ENCODE results near the gene MDM1.

MDM1 gene

DNA sequence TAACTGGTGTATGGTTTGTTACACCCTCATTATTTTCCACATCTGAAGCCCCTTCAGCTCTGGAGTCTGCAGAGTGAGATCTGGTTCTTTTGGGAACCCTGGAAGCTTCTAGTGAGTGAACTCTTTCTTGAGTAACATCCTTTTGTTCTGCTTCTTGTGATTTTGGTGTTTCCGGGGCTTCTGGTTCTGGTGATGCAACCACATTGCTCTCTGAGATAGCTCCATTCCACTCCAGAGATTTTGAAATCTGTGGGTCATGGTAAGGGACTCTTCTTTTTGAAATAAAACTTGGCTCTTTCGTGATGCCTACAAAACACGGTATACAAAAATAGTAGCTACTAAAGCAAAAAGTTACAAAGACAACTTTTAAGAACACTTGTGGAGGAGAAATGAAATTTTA lies 5.4 kb downstream of the MDM1 start:
- no peak for DNase-seq

DNA sequence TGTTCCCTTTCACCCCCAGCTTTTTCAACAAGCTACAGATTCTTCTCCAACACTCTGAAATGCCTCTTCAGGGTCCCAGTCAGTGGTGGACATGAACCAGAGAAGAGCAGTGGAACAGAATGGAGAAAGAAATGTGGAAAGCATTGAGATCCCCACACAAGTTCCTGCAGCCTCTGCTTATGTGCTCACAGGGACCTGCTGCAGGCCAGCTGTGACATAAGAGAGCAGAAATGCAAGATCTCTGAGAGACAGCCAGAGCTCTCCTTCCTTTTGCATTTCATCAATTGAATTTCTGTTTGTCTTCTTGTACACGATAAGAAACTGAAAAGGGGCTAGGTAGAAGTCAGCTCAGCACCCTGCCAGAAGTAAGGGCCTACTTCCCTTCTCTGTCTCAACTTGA lies 6.2 kb downstream of the MDM1 start:
- DNase-seq, result no peak

DNA sequence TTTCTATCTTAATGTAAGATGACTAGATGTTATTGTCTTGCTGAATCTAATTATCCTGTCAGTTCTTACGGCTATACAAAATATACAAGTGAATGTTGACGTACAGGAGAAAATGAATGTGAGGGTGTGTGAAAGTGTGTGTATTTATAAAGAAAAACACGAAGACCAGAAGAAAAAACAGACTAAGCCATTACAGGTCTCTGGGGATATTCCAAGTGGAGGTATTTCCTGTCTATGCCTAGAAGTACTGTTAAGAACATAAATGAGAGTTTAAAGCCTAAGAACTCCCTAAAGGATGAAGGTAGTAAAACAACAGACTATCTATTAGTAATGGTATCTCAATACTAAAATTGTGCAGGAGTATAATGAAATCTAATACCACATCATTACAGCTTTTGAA lies 7.6 kb downstream of the MDM1 start:
- DNase-seq, result no peak

DNA sequence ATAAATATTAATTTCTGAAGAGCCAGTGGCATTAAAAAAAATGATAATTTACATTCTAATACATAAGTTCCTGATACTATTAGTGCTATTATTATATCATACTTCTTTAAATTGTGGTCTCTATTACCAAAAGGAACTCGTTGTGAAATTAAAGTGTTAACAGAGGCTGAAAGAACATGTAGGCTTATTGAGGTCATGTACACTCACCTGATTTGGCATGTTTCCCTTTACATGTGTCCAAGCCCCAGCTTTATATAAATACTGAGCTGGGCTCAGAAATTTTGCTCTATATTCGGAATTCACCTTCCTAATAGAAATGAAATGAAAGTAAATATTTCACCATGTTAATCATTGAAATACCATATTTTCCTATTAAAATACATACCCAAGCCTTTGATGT lies 11.0 kb downstream of the MDM1 start:
- DNase-seq, result no peak

GRCh38 chr12:68319988-68320623 lies 12.1 kb downstream of the MDM1 start:
- peak in 2 of 58 donors; percentile 2 to 11 for DNase-seq

GRCh38 chr12:68317047-68317667 lies 15.0 kb downstream of the MDM1 start:
- peak in 3 of 58 donors; percentile 4 to 11 (median 10) for DNase-seq

DNA sequence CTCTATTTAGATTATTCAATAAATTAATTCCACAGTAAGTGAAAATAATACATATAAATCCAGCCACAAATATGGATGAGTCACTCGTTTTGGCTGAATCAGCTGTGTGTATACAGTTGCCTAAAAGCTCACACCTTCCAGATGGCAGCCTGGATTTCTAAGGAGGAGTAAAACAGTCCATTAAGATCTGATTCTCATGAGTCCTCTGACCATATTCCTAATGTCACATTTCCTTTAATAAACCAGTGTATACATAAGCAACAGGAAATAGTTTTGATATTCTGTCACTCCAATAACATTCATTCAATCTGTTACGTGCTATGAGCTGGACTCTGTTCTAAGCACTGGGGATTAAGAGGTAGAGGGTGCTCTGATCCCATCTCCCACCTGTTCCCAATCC lies 21.8 kb downstream of the MDM1 start:
- no peak for DNase-seq

- DNase-seq, result no peak
Measured at GRCh38 chr12:68306564-68306963, 25.6 kb downstream of the MDM1 start.

DNA sequence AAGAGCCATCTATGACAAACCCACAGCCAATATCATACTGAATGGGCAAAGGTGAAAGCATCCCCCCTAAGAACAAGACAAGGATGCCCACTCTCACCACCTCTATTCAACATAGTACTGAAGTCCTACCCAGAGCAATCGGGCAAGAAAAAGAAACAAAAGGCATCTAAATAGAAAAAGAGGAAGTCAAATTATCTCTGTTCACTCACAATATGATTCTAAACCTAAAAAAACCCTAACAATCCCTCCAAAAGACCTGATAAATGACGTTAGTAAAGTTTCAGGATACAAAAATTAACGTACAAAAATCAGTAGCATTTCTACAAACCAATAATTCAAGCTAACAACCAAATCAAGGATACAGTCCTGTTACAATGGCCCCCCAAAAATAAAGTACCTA lies 26.9 kb downstream of the MDM1 start:
- DNase-seq, result no peak

DNA sequence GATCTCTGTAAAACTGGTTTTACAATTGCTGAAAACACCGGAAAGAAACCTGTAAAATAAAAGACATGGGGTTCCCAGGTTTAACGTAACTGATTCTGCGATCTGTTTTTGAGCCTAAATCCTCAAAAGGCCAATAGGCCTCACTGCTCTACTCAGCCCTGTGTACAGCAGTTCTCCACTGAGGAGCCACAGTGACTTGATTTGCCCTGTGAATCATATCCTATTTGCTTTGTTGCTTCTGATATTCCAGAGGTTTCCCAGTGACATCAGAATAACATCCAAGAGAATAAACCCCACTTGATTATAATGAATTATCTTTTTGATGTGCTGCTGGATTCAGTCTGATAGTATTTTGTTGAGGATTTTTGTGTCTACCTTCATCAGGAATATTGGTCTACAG lies 27.5 kb downstream of the MDM1 start:
- no peak for DNase-seq

GRCh38 chr12:68303850-68304249 lies 28.3 kb downstream of the MDM1 start:
- DNase-seq, result no peak

DNA sequence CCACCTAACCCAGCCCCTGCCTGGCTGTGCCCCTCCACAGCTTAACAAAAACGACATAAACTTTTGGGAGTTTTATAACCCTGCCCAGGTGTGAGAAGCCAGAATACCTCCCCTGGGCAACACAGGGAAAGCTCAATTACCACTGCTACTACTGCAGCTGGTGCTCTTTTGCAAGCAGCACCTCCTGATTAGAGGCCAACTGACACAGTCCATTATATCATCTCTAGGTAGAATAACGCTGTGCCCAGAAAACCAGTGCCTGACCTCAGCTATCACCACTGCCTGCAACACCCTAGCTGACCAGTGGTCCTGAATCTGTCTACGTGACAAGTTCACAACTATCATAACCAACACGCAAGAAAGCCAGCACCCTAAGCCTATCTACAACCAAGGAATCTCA lies 34.2 kb downstream of the MDM1 start:
- no peak for DNase-seq

- DNase-seq, result no peak
Measured at GRCh38 chr12:68294251-68294650, 37.9 kb downstream of the MDM1 start.

- no peak for DNase-seq
Measured at GRCh38 chr12:68293347-68293746, 38.8 kb downstream of the MDM1 start.

GRCh38 chr12:68292151-68292943 lies 39.8 kb downstream of the MDM1 start:
- peak in 2 of 58 donors; percentile 2 to 58 for DNase-seq

DNA sequence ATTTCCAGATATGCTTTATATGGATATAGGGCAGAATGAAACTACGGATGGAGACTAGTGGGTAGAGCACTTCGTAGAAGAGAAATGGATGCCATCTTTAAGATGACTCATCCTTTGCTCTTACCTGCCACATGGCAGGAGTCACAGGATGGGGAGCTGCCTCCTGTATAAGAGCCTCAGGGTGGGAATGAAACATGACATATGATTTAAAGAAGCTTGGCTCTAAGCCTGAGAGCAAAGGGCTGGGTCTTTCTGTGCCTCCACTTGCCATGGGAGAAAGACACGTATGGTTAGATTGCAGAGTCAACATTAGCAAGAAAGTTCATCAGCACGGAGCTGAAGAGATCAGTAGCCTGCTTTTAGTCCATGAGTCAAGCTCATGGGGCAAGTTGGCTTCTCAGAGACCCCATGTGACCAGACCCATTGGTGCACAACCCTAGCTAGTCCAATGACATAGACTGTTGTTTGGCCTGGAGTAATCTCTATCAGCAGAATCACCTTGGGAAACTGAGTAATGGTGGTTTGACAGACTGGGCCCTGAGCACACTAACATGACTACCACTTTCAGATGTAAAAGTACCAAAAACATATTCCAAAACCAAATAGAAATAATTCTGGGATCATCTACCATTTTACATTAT lies 40.6 kb downstream of the MDM1 start:
- DNase-seq, result no peak

DNA sequence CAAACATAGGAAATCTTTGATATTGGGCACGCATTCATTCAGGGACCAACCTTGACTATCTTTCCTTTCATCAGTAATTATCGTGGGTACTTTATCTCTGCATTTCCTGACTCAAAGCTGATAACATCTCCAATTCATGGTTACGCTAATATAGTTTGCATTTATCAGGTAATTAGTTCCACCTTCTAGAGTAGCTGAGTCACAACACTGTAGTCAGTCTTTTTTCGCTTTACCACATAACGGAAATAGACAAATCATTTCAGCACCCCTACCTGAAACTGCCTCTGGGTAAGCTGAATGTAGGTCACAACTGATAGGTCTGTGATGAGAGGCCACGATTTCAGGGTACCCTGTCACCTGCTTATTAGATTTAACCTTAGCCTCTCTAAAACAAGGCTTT lies 42.0 kb downstream of the MDM1 start:
- DNase-seq, result no peak

GRCh38 chr12:68287106-68287505 lies 45.1 kb downstream of the MDM1 start:
- DNase-seq, result no peak

DNA sequence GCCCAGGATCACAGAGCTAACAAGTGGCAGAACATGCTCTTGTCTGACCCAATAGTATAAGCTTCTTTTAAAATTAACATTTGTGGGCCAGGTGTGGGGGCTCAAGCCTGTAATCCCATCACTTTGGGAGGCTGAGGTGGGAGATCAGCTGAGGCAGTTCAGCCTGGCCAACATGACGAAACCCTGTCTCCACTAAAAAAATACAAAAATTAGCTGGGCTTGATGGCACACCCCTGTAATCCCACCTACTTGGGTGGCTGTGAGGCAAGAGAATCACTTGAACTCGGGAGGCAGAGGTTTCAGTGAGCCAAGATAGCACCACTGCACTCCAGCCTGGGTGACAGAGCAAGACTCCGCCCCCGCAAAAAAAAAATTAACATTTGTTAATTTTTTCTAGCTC lies 45.8 kb downstream of the MDM1 start:
- no peak for DNase-seq

- DNase-seq, result peak in 1 of 58 donors; percentile 2
Measured at GRCh38 chr12:68285541-68285940, 46.6 kb downstream of the MDM1 start.

DNA sequence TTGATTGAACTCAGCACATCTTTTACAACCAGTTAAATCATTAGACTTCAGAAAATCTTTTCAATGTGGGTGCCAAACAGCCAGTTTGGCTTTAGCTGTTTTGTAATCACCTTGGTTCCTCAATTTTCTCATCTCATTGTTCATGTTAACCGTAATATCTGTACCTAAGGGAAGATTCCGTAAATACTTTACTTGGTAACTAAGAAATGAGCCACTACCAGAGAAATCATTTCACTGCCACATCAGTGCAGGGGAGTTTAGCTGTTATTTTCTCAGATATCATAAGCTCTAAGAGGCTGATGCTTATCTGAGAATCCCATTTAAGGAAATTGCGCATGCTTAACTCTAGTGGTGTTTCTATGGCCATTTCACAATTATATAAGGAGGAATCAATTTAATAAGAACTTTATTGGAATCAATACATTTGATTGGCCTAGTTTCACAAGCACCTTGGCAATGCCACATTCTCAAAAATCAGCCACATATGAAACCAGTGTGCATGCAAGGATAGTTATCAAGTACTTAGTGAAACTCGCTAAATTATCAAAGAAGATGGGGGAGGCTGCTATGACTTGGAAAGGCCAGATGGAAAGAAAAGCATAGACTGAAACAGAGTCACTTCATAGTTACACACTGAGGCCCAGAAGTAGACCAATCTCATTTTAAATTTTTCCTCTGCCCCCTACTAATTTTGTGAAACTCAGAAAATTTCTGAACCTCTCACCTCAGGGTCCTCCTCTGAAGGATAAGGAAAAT lies 50.7 kb downstream of the MDM1 start:
- DNase-seq, result no peak

All from anterior cingulate cortex (tissue), 58 donors.